Panc1 (cell line): ENCODE measurements around the gene SIM2. TPM values are rescaled to one million over a fixed set of nuclear protein-coding genes. Genes with fewer than 3 reads are reported as not detected.

Experiments
- ATAC-seq: fragments of 200-7000 bp; cut with Tn5 transposase; 2 replicates; pipeline ENCODE4 v1.9.1; 2020; ENCODE audit warnings: mild to moderate bottlenecking, moderate library complexity
- BruUV-seq: library from RNA; stranded (reverse); fragments of 400-500 nt; replicated peaks from 2 replicates; lab custom pipeline; 2021; lab: Mats Ljungman, UMichigan
- CTCF ChIA-PET: fragments of 300-600 bp; sonication (Branson Sonifier 250); formaldehyde crosslinking; loops from one replicate; lab custom pipeline; 2022; ENCODE audit warnings: antibody characterized with exemption; lab: Charles Lee
- POLR2A ChIA-PET: fragments of 300-600 bp; sonication (Branson Sonifier 250); formaldehyde crosslinking; loops from one replicate; lab custom pipeline; 2022; ENCODE audit warnings: antibody characterized with exemption; lab: Charles Lee
- DNase-seq: peaks from one replicate; pipeline ENCODE4 v3.0.0-alpha.2; 2010; ENCODE audit warnings: low read depth, low spot score
- H3K27ac ChIP-seq: 2 replicates; pipeline ENCODE4 v1.5.1; 2011; ENCODE audit warnings: mild to moderate bottlenecking, low read length, inconsistent platforms
- H3K27me3 ChIP-seq: fragments of 200-500 bp; sonication (Bioruptor generic); 2 replicates; pipeline ENCODE4 v1.6.0; 2014; ENCODE audit warnings: low read length, inconsistent platforms; ENCODE audit not compliant: control insufficient read depth, insufficient read depth
- H3K36me3 ChIP-seq: fragments of 200-500 bp; sonication (Bioruptor generic); 2 replicates; pipeline ENCODE4 v1.5.1; 2014; ENCODE audit warnings: inconsistent platforms, mild to moderate bottlenecking, low read length, moderate library complexity; ENCODE audit not compliant: control insufficient read depth, insufficient read depth
- H3K4me1 ChIP-seq: 2 replicates; pipeline ENCODE4 v1.5.1; 2011; ENCODE audit warnings: inconsistent platforms, mild to moderate bottlenecking, low read length, moderate library complexity; ENCODE audit not compliant: control insufficient read depth, insufficient read depth
- H3K4me3 ChIP-seq, 2 experiments: 2 replicates each; pipeline ENCODE4 v1.5.1; 2011 to 2012; ENCODE audit warnings: low read depth in 2 of 2, low read length in 2 of 2, mild to moderate bottlenecking in 2 of 2, inconsistent platforms in 1 of 2, moderate library complexity in 1 of 2
- H3K9me3 ChIP-seq: fragments of 200-500 bp; sonication (Bioruptor generic); 2 replicates; pipeline ENCODE4 v1.5.1; 2014; ENCODE audit warnings: low read depth, mild to moderate bottlenecking, inconsistent platforms, low read length, moderate library complexity; ENCODE audit not compliant: control insufficient read depth, insufficient read depth
- CTCF ChIP-seq: fragments of 450-650 bp; IDR thresholded peaks from 2 replicates; pipeline ENCODE4 v1.5.1; 2017; ENCODE audit warnings: mild to moderate bottlenecking
- POLR2AphosphoS5 ChIP-seq: IDR thresholded peaks from 2 replicates; pipeline ENCODE4 v1.6.1; 2012; ENCODE audit warnings: mild to moderate bottlenecking, low read depth, low read length, moderate library complexity
- REST ChIP-seq, 2 experiments: IDR thresholded peaks; 2 replicates each; pipeline ENCODE4 v1.6.1; 2011 to 2012; ENCODE audit warnings: low read depth in 2 of 2, control low read depth in 1 of 2, low read length in 1 of 2, mild to moderate bottlenecking in 1 of 2, moderate library complexity in 1 of 2; ENCODE audit not compliant: insufficient read depth in 1 of 2
- SIN3A ChIP-seq: IDR thresholded peaks from 2 replicates; pipeline ENCODE4 v1.6.1; 2012; ENCODE audit warnings: low read depth, mild to moderate bottlenecking, low read length, moderate library complexity, borderline replicate concordance; ENCODE audit not compliant: insufficient read depth
- TCF7L2 ChIP-seq: IDR thresholded peaks from 2 replicates; pipeline ENCODE4 v1.6.1; 2011; ENCODE audit warnings: mild to moderate bottlenecking, low read depth, low read length, inconsistent platforms
- in situ Hi-C: cut with HindIII; loops from 2 replicates; pipeline ENCODE4 v1.10.0; 2016; ENCODE audit warnings: low sequenced_read_pairs, low pct_unique_long_range_greater_than_20kb
- intact Hi-C: fragments of 100-400 bp; cut with micrococcal nuclease; formaldehyde crosslinking; loops from one replicate; pipeline ENCODE4 v1.10.0; 2022; ENCODE audit not compliant: unreplicated experiment
- total RNA-seq: library from RNA; stranded (reverse); gene quantifications from one replicate; pipeline ENCODE4 v1.2.1, GENCODE V29; 2021; ENCODE audit not compliant: unreplicated experiment

SIM2 gene
- total RNA-seq, 1 experiment from 2014 or later, result 11.5 TPM

- Histone ChIP-seq H3K4me1 (peaks cover 3% of the 10 kb centered on the region; the same call in 1 of the 2 replicates), H3K27me3 (no peaks in the 10 kb centered on the region), H3K4me3 (no peak overlapping the region), H3K36me3 (no peaks in the 10 kb centered on the region), H3K9me3 (no peaks in the 10 kb centered on the region), H3K27ac (no peak overlapping the region)
- in situ Hi-C loops (no loop called here), intact Hi-C loops (no loop called here)
- CTCF ChIA-PET, result no interaction called here
- ATAC-seq (0 out of 2 replicates have a peak, but pooled peaks have one; percentile 60), DNase-seq (no peak)
- POLR2A ChIA-PET, result no interaction called here
- no TSS peak for BruUV-seq
- TF ChIP-seq TCF7L2 (no peak), SIN3A (no peak)
Measured at GRCh38 chr21:36773117-36773516, 74.2 kb downstream of the SIM2 start.

GRCh38 chr21:36773995-36774394 lies 75.1 kb downstream of the SIM2 start:
- DNase-seq (no peak), ATAC-seq (no peak)
- TF ChIP-seq TCF7L2, result no peak
- Histone ChIP-seq H3K4me1 (peaks cover 3% of the 10 kb centered on the region; the same call in 1 of the 2 replicates), H3K27ac (no peak overlapping the region), H3K4me3 (no peak overlapping the region), H3K9me3 (no peaks in the 10 kb centered on the region), H3K36me3 (no peaks in the 10 kb centered on the region), H3K27me3 (no peaks in the 10 kb centered on the region)
- ChIA-PET POLR2A (no interaction called here), CTCF (no interaction called here)
- in situ Hi-C loops (no loop called here), intact Hi-C loops (no loop called here)
- no TSS peak for BruUV-seq

- intact Hi-C loops, result no loop called here
- Histone ChIP-seq H3K4me1 (peaks cover 3% of the 10 kb centered on the region; the same call in 1 of the 2 replicates), H3K36me3 (no peaks in the 10 kb centered on the region), H3K27me3 (no peaks in the 10 kb centered on the region), H3K4me3 (no peak overlapping the region), H3K9me3 (no peaks in the 10 kb centered on the region), H3K27ac (no peak overlapping the region)
- ChIA-PET CTCF (no interaction called here), POLR2A (no interaction called here)
- no TSS peak for BruUV-seq
- ATAC-seq (no peak), DNase-seq (no peak)
- in situ Hi-C loops, result no loop called here
- no peak for TF ChIP-seq SIN3A
- TF ChIP-seq TCF7L2, result no peak
- no peak for TF ChIP-seq POLR2AphosphoS5
- TF ChIP-seq REST (IDR thresholded peaks at IDR 0.05; ENCODE audit: insufficient read depth in 1 of 2, low read depth in 2 of 2, low read length in 1 of 2), result no peak
- no peak for TF ChIP-seq CTCF
Measured at GRCh38 chr21:36776981-36777617, 78.2 kb downstream of the SIM2 start.
